Fibroblast of the aortic adventitia (primary cell): Measurements from ENCODE around the gene LELP1. TPM values are rescaled to one million over a fixed set of nuclear protein-coding genes. Genes with fewer than 3 reads are reported as not detected.

Experiments used
- DNase-seq: peaks from one replicate; pipeline ENCODE4 v3.0.0-alpha.2; 2010; ENCODE audit warnings: low read depth
- H3K4me3 ChIP-seq: 2 replicates; pipeline ENCODE4 v1.5.1; 2011; ENCODE audit warnings: low read depth, mild to moderate bottlenecking, control low read depth, low read length, moderate library complexity
- total RNA-seq: library from RNA; depleted of rRNA; stranded (reverse); fragments of >200 nt; gene quantifications from 2 replicates; pipeline ENCODE4 v1.2.3, GENCODE V29; 2012; ENCODE audit warnings: low replicate concordance
- TF ChIP-seq, protein P1 (sequence below): IDR thresholded peaks from 2 replicates; pipeline ENCODE4 v1.5.1; 2011; ENCODE audit warnings: mild to moderate bottlenecking, low read length, control low read depth, inconsistent platforms; ENCODE audit not compliant: insufficient read depth

The LELP1 gene
- total RNA-seq, 1 donor = not detected

GRCh38 chr1:153251087-153251486, 47.9 kb downstream of the LELP1 start:
- H3K4me3 ChIP-seq = no peak overlapping the region
- TF ChIP-seq, protein P1, sequence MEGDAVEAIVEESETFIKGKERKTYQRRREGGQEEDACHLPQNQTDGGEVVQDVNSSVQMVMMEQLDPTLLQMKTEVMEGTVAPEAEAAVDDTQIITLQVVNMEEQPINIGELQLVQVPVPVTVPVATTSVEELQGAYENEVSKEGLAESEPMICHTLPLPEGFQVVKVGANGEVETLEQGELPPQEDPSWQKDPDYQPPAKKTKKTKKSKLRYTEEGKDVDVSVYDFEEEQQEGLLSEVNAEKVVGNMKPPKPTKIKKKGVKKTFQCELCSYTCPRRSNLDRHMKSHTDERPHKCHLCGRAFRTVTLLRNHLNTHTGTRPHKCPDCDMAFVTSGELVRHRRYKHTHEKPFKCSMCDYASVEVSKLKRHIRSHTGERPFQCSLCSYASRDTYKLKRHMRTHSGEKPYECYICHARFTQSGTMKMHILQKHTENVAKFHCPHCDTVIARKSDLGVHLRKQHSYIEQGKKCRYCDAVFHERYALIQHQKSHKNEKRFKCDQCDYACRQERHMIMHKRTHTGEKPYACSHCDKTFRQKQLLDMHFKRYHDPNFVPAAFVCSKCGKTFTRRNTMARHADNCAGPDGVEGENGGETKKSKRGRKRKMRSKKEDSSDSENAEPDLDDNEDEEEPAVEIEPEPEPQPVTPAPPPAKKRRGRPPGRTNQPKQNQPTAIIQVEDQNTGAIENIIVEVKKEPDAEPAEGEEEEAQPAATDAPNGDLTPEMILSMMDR = no peak
- DNase-seq = no peak

GRCh38 chr1:153251562-153251961, 48.3 kb downstream of the LELP1 start:
- no peak overlapping the region for H3K4me3 ChIP-seq
- TF ChIP-seq, protein P1 = no peak
- no peak for DNase-seq

- DNase-seq = no peak
- TF ChIP-seq, protein P1 = no peak
Measured at GRCh38 chr1:153251988-153252387, 48.8 kb downstream of the LELP1 start.

GRCh38 chr1:153253076-153253475, 49.8 kb downstream of the LELP1 start:
- no peak for DNase-seq
- no peak overlapping the region for H3K4me3 ChIP-seq
- TF ChIP-seq, protein P1 = no peak

More at GRCh38 chr1:153251988-153252387, 48.8 kb downstream of the LELP1 start:
- no peak overlapping the region for H3K4me3 ChIP-seq

- TF ChIP-seq, protein P1 = no peak
- no peak for DNase-seq
Measured at GRCh38 chr1:153253693-153254092, 50.5 kb downstream of the LELP1 start.

More at GRCh38 chr1:153253693-153254092, 50.5 kb downstream of the LELP1 start:
- no peak overlapping the region for H3K4me3 ChIP-seq

Other genes starting within 250 kb of the LELP1 start
- not detected in 2 replicates for gene SPRR4, start 232.8 kb upstream of the LELP1 start, total RNA-seq
- not detected in 2 replicates for gene SPRR1A, start 219.3 kb upstream of the LELP1 start, total RNA-seq
- gene SPRR3, start 201.7 kb upstream of the LELP1 start, total RNA-seq = not detected in 2 replicates
- gene SPRR1B, start 172.2 kb upstream of the LELP1 start, total RNA-seq = not detected in 2 replicates
- not detected in 2 replicates for gene SPRR2D, start 162.3 kb upstream of the LELP1 start, total RNA-seq
- gene SPRR2A, start 145.9 kb upstream of the LELP1 start, total RNA-seq = not detected in 2 replicates
- gene SPRR2B, start 131.8 kb upstream of the LELP1 start, total RNA-seq = not detected in 2 replicates
- gene SPRR2E, start 108.9 kb upstream of the LELP1 start, total RNA-seq = not detected in 2 replicates
- not detected in 2 replicates for gene SPRR2F, start 89.9 kb upstream of the LELP1 start, total RNA-seq
- not detected in 2 replicates for gene SPRR2G, start 52.5 kb upstream of the LELP1 start, total RNA-seq
- gene PRR9, start 14.2 kb downstream of the LELP1 start, total RNA-seq = not detected in 2 replicates
- not detected in 2 replicates for gene LORICRIN, start 56.3 kb downstream of the LELP1 start, total RNA-seq
- gene PGLYRP3, start 109.5 kb downstream of the LELP1 start, total RNA-seq = not detected in 2 replicates
- gene PGLYRP4, start 145.4 kb downstream of the LELP1 start, total RNA-seq = not detected in 2 replicates
- gene S100A9, start 154.4 kb downstream of the LELP1 start, total RNA-seq = not detected in 2 replicates
- gene S100A12, start 172.2 kb downstream of the LELP1 start, total RNA-seq = not detected in 2 replicates
- not detected in 2 replicates for gene S100A8, start 187.6 kb downstream of the LELP1 start, total RNA-seq
- not detected in 2 replicates for gene S100A7A, start 213.1 kb downstream of the LELP1 start, total RNA-seq